Mesenteric fat pad (tissue), 1 donor: Measurements from ENCODE around the gene HPS1. TPM values are rescaled to one million over a fixed set of nuclear protein-coding genes. Genes with fewer than 3 reads are reported as not detected.

ENCODE experiments used
- DNase-seq: peaks from one replicate; pipeline ENCODE4 v3.0.0-alpha.2; 2020; ENCODE audit warnings: low spot score
- total RNA-seq: library from RNA; stranded (reverse); fragmentation: NEBNext Ultra II Directional; extraction: Animal tissue kit (Norgen Biotek cat#: 25700); gene quantifications from one replicate; pipeline ENCODE4 v1.2.1, GENCODE V29; 2021
- donor health status: DM: yes; HTN: yes; CAD: no.

HPS1 gene
- total RNA-seq, 1 donor from 2014 or later: 56.2 TPM

DNA sequence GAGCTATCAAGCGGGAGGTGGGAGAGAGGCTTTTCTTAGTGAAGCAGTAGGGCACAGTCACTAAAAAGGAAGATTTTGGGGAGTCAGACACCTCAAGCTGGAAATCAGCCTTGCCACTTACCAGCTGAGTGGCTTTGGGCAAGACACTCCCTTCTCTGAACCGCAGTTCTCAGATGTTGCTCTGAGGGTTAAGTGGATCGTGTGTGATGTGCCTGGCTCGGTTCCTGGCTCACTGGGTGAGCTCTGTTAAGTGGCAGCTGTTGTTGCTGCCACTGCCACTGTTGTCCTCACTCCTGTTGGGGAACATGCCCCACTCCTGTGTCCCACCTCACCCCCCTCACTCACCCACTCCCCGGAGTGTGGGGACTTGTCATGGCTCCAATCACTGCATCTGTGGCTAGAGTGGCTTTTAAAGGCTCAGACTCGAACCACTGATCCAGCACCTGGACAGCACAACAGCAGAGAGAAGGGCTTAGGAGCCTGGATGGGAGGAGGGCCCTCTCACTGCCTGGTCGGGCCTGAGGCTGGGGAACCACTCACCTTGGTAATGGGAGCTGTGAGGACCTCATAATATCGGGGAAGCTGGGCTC, 51.8 kb downstream of the HPS1 start:
- DNase-seq: no peak

DNA sequence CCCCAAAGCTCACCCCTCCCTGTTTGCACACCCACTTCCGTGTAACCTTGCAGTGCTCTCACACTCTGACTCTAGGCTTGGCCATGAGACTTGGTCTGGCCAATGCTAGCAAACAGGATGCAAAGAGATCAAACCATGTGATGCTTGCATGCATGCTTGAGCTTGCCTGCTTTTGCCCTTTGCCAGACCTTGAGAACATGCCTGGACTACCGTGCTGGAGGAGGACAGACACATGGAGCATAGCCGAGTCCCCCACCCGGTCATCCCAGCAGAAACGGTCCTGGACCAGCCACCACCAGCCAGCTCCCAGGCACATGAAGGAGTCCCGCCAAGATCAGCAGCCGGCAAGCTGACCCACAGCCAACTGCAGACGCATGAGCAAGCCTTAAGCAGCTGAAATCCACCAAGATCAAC, 55.1 kb downstream of the HPS1 start:
- no peak for DNase-seq

DNA sequence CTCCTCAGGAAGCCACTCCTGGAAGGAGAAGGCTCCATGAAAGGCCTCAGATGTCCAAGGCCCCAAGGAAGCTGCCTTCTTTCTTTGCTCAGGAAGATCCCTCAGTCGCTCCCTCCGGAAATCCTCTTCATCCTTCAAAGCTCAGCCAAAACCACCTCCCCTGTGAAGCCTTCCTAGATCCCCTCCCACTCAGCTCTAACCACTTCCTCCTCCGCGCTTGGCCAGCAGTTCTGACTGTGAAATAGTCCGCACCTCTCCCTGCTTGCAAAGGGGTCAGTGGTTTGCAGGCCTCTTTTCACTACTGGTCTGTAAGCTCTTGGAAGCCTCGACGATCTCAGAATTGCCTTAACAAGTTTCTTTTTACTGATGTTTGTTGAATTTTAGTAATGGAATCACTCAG, 55.7 kb downstream of the HPS1 start:
- DNase-seq: no peak

DNA sequence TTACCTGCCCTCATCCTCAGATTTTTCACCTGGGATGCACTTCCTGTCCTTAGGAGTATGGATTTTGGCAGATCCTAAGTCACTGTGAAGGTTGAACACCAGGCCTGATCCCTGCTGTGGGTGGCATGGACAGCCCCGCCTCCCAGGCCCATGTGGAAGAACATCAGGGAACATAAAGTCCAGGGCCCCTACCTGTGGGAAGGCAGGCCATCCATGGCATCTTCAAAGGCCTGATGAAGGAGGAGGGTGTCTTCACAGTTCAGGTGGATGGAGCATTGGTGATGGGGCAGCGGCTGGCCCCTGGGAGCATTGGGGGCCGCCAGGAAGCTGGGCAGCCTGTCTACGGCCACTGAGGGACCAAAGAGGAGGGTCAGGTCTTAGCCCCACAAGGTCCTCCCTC, 56.3 kb downstream of the HPS1 start:
- no peak for DNase-seq

DNA sequence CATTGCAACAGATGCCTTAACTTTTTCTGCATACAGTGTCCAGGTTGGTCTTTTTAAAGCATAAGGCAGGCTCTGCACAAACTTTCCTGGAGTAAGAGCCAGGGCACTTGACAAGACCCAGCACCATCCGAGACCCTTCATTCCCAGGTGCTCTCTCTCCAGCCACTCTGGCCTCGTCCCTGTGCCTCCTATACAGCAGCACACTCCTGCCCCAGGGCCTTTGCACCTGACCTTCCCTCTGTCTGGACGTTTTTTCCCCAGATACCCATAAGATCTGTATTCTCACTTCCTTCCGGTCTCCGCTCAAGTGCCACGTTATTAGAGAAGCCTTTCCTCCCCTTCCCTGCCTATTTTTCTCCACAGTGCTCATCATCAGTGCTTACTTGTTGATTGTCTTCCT, 57.3 kb downstream of the HPS1 start:
- no peak for DNase-seq

DNA sequence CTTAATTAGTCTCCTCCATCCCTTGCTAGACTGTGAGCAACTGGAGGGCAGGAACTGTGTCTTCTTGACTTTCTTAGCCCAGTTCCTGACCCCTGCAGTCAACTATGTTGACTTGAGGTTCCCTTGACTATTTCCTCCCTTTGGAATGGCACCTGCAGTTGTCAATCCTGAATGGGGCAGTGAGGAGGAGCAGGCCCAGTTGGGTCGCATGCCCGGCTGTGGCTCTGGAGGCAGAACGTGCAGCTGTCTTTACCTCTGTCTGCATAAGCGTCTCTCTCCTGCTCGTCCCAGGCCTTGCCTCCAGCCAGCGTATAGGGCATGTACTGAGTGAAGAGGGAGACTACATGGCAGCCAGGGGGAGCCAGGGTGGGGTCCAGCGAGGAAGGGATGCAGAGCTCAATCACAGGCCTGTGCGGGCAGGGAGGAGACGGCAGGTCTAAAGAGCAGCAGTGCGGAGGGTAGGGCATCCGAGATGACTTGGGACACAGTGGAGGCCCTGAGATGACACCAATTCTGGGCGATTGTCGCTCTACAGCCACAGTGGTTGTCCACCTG, 58.6 kb downstream of the HPS1 start:
- DNase-seq: no peak

DNA sequence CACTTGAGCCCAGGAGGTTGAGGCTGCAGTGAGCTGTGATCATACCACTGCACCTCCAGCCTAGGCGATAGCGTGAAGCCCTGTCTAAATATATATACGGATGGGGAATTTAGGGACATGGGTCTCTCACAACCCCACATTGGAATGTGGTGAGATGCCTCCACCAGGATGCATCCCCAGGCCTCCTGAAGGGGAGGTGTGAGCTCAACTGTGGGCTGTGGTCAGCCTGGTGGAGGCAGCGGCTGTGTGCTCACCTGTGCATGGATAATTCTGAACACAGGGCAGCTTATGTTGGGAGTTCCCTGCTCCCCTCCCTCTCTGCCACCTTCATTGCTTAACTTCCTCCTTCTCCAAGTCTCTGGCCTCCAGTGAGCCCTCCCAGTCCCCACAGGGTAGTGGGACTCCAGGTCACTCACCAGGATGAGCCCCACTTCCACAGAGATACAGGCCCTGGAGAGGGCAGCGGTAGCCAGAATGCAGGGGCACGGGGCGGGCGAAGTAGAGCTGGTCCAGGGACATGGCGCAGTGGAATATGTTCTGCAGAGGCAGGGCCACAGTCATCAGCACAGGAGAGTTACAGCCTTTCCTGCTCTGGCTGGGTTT, 62.1 kb downstream of the HPS1 start:
- peak; percentile 87 for DNase-seq

DNA sequence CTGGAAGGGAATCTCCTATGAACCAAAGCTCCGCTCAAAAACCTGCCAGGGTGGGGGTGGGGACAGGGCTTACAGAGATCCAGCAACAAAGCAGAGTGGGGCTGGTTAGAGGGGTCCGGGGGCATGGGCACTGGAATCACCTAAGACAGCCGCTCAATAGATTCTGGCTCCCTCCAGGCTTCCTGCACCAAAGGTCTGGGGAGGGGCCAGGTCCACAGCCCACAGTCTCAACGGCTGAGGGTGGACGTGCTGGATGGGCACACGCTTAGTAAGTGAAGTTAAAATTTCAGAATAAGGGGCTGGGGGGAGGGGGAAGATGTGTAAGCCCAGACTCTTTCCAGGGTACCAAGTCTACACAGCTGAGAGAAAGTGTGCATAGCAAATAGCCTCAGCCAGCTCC, 62.9 kb downstream of the HPS1 start:
- no peak for DNase-seq

DNA sequence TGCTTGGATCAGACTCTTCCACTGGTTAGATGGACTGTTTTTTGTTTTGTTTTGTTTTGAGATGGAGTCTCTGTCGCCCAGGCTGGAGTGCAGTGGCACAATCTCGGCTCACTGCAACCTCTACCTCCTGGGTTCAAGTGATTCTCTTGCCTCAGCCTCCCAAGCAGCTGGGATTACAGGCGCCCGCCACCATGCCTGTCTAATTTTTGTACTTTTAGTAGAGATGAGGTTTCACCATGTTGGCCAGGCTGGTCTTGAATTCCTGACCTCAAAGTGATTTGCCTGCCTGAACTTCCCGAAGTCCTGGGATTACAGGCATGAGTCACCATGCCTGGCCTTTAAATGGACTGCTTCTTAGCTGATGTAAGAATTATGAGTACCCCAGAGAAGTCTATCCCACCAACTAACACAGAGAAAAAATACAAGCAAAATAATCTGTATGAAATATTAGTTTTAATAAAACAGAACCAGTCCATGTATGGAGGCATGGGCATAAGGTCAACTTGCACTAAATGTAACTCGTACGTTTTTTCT, 63.5 kb downstream of the HPS1 start:
- DNase-seq: peak; percentile 59

DNA sequence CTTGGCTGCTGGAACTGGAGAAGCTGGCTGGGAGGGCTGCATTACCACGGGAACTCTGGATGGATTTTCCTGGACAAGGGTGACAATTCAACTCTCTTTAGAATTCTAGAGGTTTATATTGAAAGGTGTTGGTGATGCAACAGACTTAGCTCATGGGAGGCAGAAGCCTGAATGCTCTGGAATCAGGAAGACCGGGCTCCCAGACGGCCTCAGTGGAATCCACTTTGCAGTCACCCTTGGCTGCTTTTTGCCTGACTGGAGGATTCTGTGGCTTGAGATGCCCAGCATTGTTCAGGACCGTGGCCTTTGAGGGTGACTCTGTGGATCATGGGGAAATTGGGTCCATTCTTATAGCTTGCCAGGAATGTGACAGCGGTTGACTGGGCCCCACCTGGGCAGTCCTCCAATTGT, 64.0 kb downstream of the HPS1 start:
- DNase-seq: peak; percentile 77

DNA sequence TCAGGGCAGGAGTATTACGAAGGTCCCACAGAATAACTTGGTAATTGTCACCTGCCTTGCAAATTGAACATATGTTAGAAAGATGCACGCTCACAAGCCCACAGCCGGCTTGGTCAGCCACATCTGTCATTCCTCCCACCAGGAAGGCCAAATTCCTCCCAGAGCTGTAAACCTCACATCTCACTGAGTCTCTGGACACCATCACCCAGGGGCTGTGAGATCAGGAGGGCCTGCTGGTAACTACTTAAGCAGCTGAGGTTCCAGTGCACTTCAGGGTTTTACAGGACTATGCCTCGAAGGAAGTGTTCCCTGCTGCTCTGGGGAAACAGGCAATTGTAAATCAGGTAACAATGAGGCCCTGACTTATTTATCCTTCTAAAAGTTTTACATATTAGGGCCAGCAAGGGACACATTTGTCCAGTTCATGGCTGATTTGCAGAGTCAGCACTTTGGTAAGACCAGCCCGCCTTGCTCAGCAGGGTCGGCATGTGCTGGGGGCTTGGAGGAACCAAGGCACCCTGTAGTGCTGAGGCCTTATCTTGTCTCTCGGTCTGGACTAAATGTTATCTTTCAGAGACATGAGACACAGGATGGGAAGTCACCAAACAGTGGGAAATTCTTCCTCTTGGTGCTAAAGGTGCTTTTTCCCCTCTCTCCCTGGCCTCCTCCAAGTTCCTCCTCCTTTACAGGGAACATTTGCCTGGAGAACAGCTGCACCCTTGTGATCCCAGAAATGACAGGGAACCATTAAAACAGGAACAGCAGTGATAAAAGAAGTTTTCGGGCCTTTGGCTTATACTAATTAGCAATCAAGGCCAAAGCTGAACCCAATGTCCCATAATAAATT, 66.0 kb downstream of the HPS1 start:
- peak; percentile 57 for DNase-seq

DNA sequence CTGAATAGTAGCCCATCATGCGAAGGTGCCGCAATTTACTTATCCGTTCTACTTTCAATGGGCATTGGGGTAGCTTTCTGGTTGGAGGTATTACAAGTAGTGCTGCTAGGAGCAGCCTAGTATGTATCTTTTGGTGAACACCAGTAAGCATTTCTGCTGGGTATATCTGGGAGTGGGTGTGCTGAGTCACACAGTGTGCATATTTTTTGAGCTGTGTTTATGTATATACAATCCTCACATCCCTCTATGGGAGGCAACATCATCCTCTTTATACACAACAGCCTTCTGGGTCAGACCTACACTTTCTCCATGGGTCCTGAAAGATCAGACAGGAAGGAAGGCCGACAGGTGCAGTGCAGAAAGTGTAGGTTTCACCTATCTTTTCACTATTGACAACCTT, 68.0 kb downstream of the HPS1 start:
- no peak for DNase-seq

DNA sequence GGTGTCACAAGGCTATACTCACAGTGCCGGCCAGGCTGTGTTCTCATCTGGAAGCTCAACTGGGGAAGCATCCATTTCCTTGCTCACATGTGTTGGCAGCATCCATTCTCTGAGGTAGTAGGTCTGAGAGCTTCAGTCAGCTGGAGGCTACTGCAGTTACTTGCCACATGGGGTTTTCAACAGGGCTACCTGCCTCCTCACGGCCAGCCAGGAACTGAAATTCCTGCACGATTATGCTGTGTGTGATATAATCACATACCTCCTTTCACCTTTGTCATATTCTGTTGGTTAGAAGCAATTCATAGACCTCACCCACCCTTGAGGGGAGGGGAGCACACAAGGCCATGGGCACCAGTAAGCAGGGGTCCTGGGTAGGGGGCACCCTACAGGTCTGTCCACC, 69.2 kb downstream of the HPS1 start:
- DNase-seq: peak; percentile 22

DNA sequence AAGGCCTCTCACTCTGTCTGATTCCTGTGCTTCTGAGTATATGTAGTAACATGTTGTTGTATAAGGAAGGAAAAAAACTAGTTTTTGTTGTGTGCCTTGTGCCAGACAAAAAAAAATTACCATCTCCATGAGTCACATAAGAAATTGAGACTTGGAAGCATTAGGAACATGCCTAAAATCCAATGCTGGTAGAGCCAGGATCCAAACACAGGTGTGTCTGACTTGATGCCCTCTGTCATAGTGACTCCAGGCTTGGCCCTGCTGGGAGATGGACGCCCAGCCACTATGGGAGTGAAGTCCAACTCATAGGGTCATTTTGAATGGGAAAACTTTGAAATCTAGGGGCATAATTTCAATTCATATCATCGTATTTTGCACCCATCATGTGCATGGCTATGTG, 69.7 kb downstream of the HPS1 start:
- peak; percentile 18 for DNase-seq

DNA sequence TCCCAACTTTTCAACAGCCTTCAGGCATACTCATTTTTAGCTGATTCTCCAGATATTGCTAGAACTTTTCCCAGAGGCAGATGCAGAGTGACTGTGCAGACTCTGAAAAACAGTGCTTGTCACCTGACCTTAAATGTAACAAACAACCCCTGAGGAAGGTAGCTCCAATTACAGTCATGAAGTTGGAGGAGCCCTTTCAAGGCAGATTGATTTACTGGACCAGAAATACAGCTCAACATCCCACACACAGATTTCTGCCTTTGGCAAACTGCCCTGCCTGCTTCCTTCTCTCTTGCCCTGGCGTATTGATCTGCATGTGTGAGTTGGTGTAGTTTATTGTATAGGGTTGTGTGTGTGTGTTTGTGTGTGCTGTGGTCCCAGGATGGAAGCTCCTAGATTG, 70.2 kb downstream of the HPS1 start:
- DNase-seq: peak; percentile 30

DNA sequence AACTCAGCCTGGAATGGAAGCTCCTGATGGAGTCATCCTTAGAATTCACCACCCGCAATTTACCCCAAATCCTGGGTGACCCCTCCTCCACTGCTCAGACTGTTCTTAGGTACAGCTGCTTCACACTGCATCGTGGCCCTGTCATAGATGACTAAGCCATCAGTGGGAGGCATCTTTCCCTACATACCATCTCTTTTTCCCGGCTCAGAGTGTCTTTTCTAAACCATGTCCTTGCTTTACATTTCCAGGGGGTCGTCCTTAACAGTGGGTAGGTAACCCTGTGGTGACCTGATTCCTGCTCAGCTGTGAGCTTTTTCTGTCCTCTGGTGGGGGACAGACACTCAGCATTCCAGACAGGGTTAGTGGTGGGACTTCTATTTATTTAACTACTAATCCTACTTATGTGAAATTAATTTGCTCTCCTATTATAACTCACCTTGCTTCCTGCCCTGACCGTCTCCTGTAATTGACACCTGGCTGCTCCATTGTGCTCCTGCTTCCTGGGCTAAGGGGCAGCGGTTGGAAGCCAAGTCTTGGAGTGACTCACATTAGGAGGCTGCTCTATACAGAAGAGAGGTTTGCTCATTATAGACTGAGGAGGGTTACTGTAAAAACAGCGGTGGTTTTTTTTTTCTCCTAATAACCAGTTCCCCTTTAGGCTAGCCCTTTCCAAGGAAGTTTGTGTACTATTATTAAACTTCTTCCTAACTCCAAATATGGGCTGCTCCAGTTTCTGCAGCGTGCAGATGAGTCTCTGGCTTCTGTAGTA, 72.3 kb downstream of the HPS1 start:
- peak; percentile 26 for DNase-seq

DNA sequence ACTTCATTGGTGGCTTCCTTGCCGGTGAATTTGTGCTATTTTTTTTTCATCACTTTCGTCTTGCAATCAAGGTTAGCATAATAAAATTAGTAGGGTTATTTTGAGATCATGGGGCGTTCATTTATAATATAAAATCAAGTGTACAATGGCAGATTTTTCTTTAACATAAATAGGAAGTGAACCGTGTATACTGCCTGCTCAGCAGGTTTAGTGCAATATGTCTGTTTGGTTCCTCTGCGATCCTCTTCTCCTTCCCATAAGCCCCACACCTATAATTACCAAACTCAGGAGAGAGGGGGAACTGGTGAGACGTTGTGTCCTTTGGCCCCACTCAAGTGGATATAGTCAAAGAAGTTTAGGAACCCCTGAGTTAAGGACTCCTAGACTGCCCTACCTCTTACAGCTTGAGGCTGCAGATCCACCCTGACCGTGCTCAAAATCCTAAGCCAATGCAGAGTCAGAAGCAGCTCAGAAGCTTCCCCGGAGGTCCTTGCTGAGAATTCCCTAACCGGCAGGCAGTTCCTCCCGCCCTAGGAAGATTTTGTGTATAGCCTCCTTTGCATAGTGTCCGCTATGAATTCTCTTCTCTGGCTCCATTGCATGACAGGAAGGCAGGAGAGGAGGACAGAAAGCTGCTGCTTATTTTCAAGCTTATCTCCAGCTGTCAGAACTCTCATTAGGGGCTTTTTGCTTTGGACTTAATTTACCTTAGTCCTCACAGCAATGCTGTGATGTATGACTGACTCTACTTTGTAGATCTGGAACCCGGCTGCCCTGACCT, 73.3 kb downstream of the HPS1 start:
- peak; percentile 57 for DNase-seq

DNA sequence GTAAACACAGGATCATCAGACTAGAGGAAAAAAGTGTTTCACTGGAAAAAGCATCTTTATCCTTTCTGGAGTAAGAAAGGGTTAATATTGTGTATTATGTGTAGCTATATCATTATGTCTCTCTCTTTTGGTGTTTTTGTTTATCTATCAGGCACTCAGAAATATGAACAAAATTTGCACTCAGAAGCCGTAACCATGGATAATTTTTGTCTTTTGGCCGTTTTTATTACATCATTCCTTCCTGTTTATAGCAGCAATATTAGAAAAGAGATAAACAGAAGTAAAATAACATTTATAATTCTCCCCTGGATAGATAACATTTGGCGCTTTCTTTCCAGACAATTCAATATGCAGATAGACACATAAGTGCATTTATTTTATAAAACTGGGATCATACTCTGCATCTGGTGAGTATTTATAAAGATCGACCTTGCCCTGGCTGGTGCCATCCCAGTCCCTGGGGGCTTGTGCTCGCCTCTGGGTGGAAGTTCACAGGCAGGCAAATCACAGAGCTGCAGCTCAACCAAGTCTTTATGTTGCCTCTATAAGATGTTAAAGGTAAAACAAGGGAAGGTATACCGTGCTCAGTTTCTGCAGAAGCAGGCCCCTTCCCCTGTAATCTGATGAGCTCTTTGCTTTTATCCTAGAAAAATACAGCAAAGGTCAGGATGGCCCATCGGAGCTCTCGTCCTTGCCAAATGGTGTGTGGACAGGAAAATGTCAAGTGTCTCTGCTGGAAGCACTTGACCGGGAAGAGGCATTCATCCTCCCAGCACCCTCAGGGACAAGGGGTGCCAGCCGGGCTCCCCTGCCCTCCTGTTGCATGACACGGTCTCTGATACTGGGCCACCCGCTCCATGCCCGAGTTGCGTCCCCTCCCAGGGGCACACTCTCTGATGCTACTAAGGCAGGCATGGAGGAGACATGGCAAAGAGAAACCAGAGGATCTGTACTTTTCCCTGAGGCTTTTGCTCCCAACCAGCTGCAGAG, 75.6 kb downstream of the HPS1 start:
- DNase-seq: no peak

DNA sequence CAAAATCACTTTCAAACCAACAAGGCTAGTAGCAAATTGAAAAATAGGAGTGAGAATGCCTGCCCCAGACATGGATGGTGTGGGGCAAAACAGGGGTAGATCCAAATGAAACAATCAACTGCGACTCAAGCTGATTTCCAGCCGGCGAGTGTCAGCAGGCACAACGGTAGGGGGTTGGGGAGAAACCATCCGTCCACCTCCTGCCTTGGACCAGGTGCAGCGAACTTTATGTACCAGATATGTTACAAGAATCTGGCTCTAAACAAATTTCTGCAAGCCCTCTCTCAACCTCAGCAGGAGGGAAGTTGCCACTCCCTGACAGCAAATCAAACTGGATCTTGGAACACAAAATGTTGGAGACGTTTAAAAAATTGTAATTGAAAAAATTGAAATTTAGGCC, 76.9 kb downstream of the HPS1 start:
- DNase-seq: no peak
